Neural cell (in vitro differentiated cells): ENCODE results near the gene BPIFB1. TPM values are rescaled to one million over a fixed set of nuclear protein-coding genes. Genes with fewer than 3 reads are reported as not detected.

ENCODE experiments used
- H2AFZ ChIP-seq: fragments of 200-600, 300-800 bp; sonication (generic), shearing (Covaris generic); 2 replicates; pipeline ENCODE4 v1.6.0; 2014; ENCODE audit warnings: low read depth, mild to moderate bottlenecking, antibody characterized with exemption, low read length, moderate library complexity
- H3F3A ChIP-seq: fragments of 200-600 bp; shearing (Covaris generic); 2 replicates; pipeline ENCODE4 v1.6.1; 2016; ENCODE audit warnings: mild to moderate bottlenecking, moderate library complexity, mixed read lengths, antibody characterized with exemption, low read length; ENCODE audit not compliant: insufficient read depth, poor library complexity, severe bottlenecking
- H3K27ac ChIP-seq: fragments of 200-600, 300-800 bp; sonication (generic), shearing (Covaris generic); 2 replicates; pipeline ENCODE4 v1.5.1; 2014; ENCODE audit warnings: mild to moderate bottlenecking, low read length, moderate library complexity
- H3K27me3 ChIP-seq: fragments of 300-800, 200-600 bp; sonication (generic), shearing (Covaris generic); 2 replicates; pipeline ENCODE4 v1.6.0; 2014; ENCODE audit warnings: mild to moderate bottlenecking, low read depth, low read length, moderate library complexity; ENCODE audit not compliant: insufficient read depth
- H3K36me3 ChIP-seq: fragments of 300-800, 200-600 bp; sonication (generic), shearing (Covaris generic); 2 replicates; pipeline ENCODE4 v1.5.1; 2014; ENCODE audit warnings: mild to moderate bottlenecking, antibody characterized with exemption, low read length, moderate library complexity; ENCODE audit not compliant: insufficient read depth
- H3K4me2 ChIP-seq: fragments of 300-800, 200-600 bp; sonication (generic), shearing (Covaris generic); 2 replicates; pipeline ENCODE4 v1.6.0; 2014; ENCODE audit warnings: mild to moderate bottlenecking, low read length
- H3K4me3 ChIP-seq: fragments of 300-800, 200-600 bp; sonication (generic), shearing (Covaris generic); 2 replicates; pipeline ENCODE4 v1.5.1; 2014; ENCODE audit warnings: mild to moderate bottlenecking, low read length, moderate library complexity
- H3K79me2 ChIP-seq: fragments of 200-600 bp; shearing (Covaris generic); replicated peaks from 2 replicates; pipeline ENCODE4 v1.6.0; 2014; ENCODE audit warnings: mild to moderate bottlenecking, low read length, moderate library complexity; ENCODE audit not compliant: insufficient read depth
- H3K9ac ChIP-seq: fragments of 300-800, 200-600 bp; sonication (generic), shearing (Covaris generic); 2 replicates; pipeline ENCODE4 v1.6.1; 2016; ENCODE audit warnings: mild to moderate bottlenecking, low read length, mixed read lengths
- H3K9me2 ChIP-seq: fragments of 200-600 bp; shearing (Covaris generic); 2 replicates; pipeline ENCODE4 v1.6.1; 2016; ENCODE audit warnings: mild to moderate bottlenecking, low read length, mixed read lengths; ENCODE audit not compliant: insufficient read depth
- H3K9me3 ChIP-seq: fragments of 200-600, 300-800 bp; sonication (generic), shearing (Covaris generic); 2 replicates; pipeline ENCODE4 v1.6.1; 2016; ENCODE audit warnings: mild to moderate bottlenecking, mixed run types, low read length, moderate library complexity, mixed read lengths
- H4K20me1 ChIP-seq: fragments of 200-600 bp; shearing (Covaris generic); 2 replicates; pipeline ENCODE4 v1.6.1; 2016; ENCODE audit warnings: mild to moderate bottlenecking, mixed run types; ENCODE audit not compliant: insufficient read depth
- CTCF ChIP-seq: fragments of 450-650 bp; IDR thresholded peaks from 2 replicates; pipeline ENCODE4 v1.5.1; 2014; ENCODE audit warnings: antibody characterized with exemption, mild to moderate bottlenecking, moderate library complexity; ENCODE audit not compliant: poor library complexity, severe bottlenecking
- EP300 ChIP-seq: fragments of 450-650 bp; conservative IDR thresholded peaks from 2 replicates; pipeline ENCODE4 v1.6.1; 2014; ENCODE audit warnings: antibody characterized with exemption, mild to moderate bottlenecking, moderate library complexity; ENCODE audit not compliant: poor library complexity, severe bottlenecking
- EZH2 ChIP-seq: fragments of 200-600, 300-800 bp; shearing (Covaris generic), sonication (generic); IDR thresholded peaks from 2 replicates; pipeline ENCODE4 v1.6.1; 2014; ENCODE audit warnings: antibody characterized with exemption, low read length, borderline replicate concordance, mild to moderate bottlenecking; ENCODE audit not compliant: insufficient read depth, poor library complexity, severe bottlenecking
- MXI1 ChIP-seq: fragments of 450-650 bp; conservative IDR thresholded peaks from 2 replicates; pipeline ENCODE4 v1.6.1; 2014; ENCODE audit warnings: antibody characterized with exemption, mild to moderate bottlenecking; ENCODE audit not compliant: poor library complexity, severe bottlenecking
- POLR2AphosphoS5 ChIP-seq: IDR thresholded peaks from 2 replicates; pipeline ENCODE4 v1.6.1; 2012
- RAD21 ChIP-seq: fragments of 450-650 bp; conservative IDR thresholded peaks from 2 replicates; pipeline ENCODE4 v1.6.1; 2014; ENCODE audit warnings: antibody characterized with exemption, mild to moderate bottlenecking, moderate library complexity
- SMC3 ChIP-seq: fragments of 450-650 bp; conservative IDR thresholded peaks from 2 replicates; pipeline ENCODE4 v1.6.1; 2014; ENCODE audit warnings: antibody characterized with exemption, mild to moderate bottlenecking, moderate library complexity; ENCODE audit not compliant: poor library complexity
- TAF1 ChIP-seq: IDR thresholded peaks from 2 replicates; pipeline ENCODE4 v1.6.1; 2012; ENCODE audit warnings: low read depth
- polyA plus RNA-seq: library from polyadenylated mRNA; depleted of rRNA; stranded (reverse); fragments of >200 nt; gene quantifications from 2 replicates; pipeline ENCODE4 v1.2.3, GENCODE V29; 2014
- TF ChIP-seq, protein P1 (sequence below): IDR thresholded peaks from 2 replicates; pipeline ENCODE4 v1.6.1; 2012; ENCODE audit warnings: borderline replicate concordance

Gene BPIFB1
- polyA plus RNA-seq, 1 donor from 2014 or later: not detected

DNA sequence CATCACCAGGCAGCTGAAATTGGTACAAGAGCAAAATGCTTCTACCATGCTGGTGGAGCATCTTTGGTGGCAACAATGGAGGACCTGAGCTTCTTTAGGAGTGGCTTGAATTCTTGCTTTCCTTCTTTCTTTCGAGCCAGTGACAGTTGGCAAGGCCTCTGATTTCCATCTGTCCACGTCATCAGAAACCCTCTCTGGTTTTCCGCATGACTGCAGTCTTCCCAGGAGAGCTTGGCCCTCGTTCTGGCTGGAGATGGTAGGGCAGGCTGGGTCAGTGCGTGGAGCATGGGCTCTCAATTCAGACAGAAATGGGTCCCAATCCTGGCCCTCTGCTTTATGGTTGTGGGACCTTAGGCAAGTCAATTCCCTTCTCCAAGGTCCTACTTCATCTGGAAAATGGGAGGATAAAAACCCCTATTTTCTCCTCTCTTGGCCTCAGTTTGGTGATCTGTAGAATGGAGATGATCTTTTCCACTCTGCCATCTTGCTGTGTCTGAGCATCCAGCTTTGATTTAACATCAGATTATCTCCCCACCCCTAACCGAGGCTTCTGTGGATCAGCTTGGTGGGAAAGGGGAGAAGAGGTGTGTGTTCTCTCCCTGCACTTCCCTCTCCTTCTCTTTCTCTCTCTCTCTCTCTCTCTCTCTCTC lies 3.6 kb upstream of the BPIFB1 start:
- H3K4me3 ChIP-seq: no peak overlapping the region

DNA sequence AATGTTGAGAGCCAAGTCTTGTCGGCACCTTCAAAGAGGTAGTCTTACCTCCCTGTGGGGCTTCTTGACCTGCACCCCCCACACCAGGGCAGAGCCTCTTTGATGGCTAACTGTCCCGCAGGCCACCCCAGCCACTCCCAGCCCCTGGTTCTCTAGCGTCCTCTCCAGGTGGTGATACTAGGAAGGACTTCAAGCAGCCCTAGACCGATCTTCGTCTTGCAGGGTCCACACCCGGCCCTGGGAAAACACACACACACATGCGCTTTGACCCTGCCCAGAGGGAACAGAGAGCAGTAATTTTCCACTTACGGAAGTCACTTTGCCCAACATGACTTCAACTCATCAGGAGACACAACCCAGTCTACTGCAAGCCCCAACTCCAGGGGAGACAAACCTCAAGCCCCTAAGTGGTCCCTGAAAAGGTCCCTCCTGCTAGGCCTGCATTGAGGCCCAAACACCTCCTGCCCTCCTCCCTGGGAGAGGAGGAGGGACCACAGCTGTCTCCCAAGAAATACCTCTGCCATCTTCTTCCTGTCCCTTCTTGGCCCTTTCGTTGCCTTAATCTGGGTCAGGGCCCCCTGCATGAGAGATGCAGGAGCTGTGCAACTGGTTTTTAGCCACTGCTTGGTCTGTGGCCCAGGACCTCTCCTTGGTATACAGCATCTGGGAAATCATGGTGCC lies 2.9 kb upstream of the BPIFB1 start:
- H3K9me2 ChIP-seq: no peaks in the 10 kb centered on the region
- no peaks in the 10 kb centered on the region for H3K27me3 ChIP-seq
- no peaks in the 10 kb centered on the region for H3F3A ChIP-seq
- TF ChIP-seq CTCF (no peak), TAF1 (no peak), MXI1 (no peak), EP300 (no peak), POLR2AphosphoS5 (no peak), EZH2 (no peak)
- TF ChIP-seq, protein P1, sequence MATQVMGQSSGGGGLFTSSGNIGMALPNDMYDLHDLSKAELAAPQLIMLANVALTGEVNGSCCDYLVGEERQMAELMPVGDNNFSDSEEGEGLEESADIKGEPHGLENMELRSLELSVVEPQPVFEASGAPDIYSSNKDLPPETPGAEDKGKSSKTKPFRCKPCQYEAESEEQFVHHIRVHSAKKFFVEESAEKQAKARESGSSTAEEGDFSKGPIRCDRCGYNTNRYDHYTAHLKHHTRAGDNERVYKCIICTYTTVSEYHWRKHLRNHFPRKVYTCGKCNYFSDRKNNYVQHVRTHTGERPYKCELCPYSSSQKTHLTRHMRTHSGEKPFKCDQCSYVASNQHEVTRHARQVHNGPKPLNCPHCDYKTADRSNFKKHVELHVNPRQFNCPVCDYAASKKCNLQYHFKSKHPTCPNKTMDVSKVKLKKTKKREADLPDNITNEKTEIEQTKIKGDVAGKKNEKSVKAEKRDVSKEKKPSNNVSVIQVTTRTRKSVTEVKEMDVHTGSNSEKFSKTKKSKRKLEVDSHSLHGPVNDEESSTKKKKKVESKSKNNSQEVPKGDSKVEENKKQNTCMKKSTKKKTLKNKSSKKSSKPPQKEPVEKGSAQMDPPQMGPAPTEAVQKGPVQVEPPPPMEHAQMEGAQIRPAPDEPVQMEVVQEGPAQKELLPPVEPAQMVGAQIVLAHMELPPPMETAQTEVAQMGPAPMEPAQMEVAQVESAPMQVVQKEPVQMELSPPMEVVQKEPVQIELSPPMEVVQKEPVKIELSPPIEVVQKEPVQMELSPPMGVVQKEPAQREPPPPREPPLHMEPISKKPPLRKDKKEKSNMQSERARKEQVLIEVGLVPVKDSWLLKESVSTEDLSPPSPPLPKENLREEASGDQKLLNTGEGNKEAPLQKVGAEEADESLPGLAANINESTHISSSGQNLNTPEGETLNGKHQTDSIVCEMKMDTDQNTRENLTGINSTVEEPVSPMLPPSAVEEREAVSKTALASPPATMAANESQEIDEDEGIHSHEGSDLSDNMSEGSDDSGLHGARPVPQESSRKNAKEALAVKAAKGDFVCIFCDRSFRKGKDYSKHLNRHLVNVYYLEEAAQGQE: no peak
- H3K9ac ChIP-seq: no peak overlapping the region
- no peak overlapping the region for H3K27ac ChIP-seq
- H3K4me3 ChIP-seq: no peak overlapping the region
- no peak overlapping the region for H2AFZ ChIP-seq
- H3K36me3 ChIP-seq: no peaks in the 10 kb centered on the region
- no peaks in the 10 kb centered on the region for H3K79me2 ChIP-seq
- H4K20me1 ChIP-seq: no peaks in the 10 kb centered on the region
- no peak overlapping the region for H3K4me2 ChIP-seq
- no peaks in the 10 kb centered on the region for H3K9me3 ChIP-seq

More for the DNA sequence above, 3.6 kb upstream of the BPIFB1 start:
- no peak for TF ChIP-seq EP300
- no peak for TF ChIP-seq POLR2AphosphoS5
- TF ChIP-seq RAD21: no peak
- TF ChIP-seq EZH2: no peak
- TF ChIP-seq, protein P1: no peak
- TF ChIP-seq CTCF: no peak
- no peak for TF ChIP-seq TAF1
- TF ChIP-seq MXI1: no peak
- no peak for TF ChIP-seq SMC3
- no peak overlapping the region for H3K9ac ChIP-seq
- H3K27ac ChIP-seq: no peak overlapping the region
- no peak overlapping the region for H2AFZ ChIP-seq
- H3K36me3 ChIP-seq: no peaks in the 10 kb centered on the region
- H3K27me3 ChIP-seq: no peaks in the 10 kb centered on the region
- no peaks in the 10 kb centered on the region for H4K20me1 ChIP-seq
- no peaks in the 10 kb centered on the region for H3K9me2 ChIP-seq
- H3K79me2 ChIP-seq: no peaks in the 10 kb centered on the region
- no peaks in the 10 kb centered on the region for H3K9me3 ChIP-seq
- no peak overlapping the region for H3K4me2 ChIP-seq
- no peaks in the 10 kb centered on the region for H3F3A ChIP-seq
